NCI-H1417 (cell line): ENCODE data around the gene NUCB1.

ENCODE experiments used
- DNase-seq, 3 experiments: peaks; one replicate each; lab custom pipeline; 2025; lab: John Stamatoyannopoulos, UW

NUCB1 gene

GRCh38 chr19:48934837-48935236 lies 34.7 kb downstream of the NUCB1 start:
- no peak for DNase-seq

- DNase-seq: no peak
These were observed 35.8 kb downstream of the NUCB1 start for GRCh38 chr19:48935864-48936263.

GRCh38 chr19:48938256-48938655 lies 38.1 kb downstream of the NUCB1 start:
- no peak for DNase-seq

- DNase-seq: no peak
These were observed 40.8 kb downstream of the NUCB1 start for GRCh38 chr19:48940902-48941301.

- no peak for DNase-seq
These were observed 43.0 kb downstream of the NUCB1 start for GRCh38 chr19:48943081-48943480.

GRCh38 chr19:48945415-48945814 lies 45.3 kb downstream of the NUCB1 start:
- no peak for DNase-seq

- no peak for DNase-seq
These were observed 45.7 kb downstream of the NUCB1 start for GRCh38 chr19:48945817-48946216.

GRCh38 chr19:48946463-48947257 lies 46.5 kb downstream of the NUCB1 start:
- no peak for DNase-seq

GRCh38 chr19:48947258-48947542 lies 47.1 kb downstream of the NUCB1 start:
- no peak for DNase-seq

GRCh38 chr19:48950159-48950558 lies 50.0 kb downstream of the NUCB1 start:
- DNase-seq: no peak

- DNase-seq: no peak
These were observed 50.9 kb downstream of the NUCB1 start for GRCh38 chr19:48950830-48951519.

- no peak for DNase-seq
These were observed 53.0 kb downstream of the NUCB1 start for GRCh38 chr19:48953141-48953540.

- no peak for DNase-seq
These were observed 54.0 kb downstream of the NUCB1 start for GRCh38 chr19:48953990-48954594.

- DNase-seq: peak; percentile 97 to 100 (median 98)
These were observed 54.6 kb downstream of the NUCB1 start, which contains the start of gene BAX for GRCh38 chr19:48954595-48955307. Gene BAX, plus strand, starts transcription at chr19:48954875. Its CDS starts 54 bp downstream, at chr19:48954929.

GRCh38 chr19:48955308-48955958 lies 55.3 kb downstream of the NUCB1 start:
- no peak for DNase-seq

- no peak for DNase-seq
These were observed 57.9 kb downstream of the NUCB1 start for GRCh38 chr19:48958006-48958405.

GRCh38 chr19:48959341-48960239 lies 59.5 kb downstream of the NUCB1 start:
- DNase-seq: no peak

GRCh38 chr19:48961051-48961649 lies 61.0 kb downstream of the NUCB1 start:
- no peak for DNase-seq

- DNase-seq: no peak
These were observed 61.5 kb downstream of the NUCB1 start for GRCh38 chr19:48961673-48962028.

- no peak for DNase-seq
These were observed 62.1 kb downstream of the NUCB1 start for GRCh38 chr19:48962029-48962848.
